SKM-1 treated with dmso at 0.1 percent for 144 hours (cell line): ENCODE data around the gene CALHM5.
A peak's percentile ranks its signal among the peaks of the same experiment; 100 is the strongest.

Experiments used
- DNase-seq: peaks from one replicate; lab custom pipeline; 2025; ENCODE audit not compliant: unreplicated experiment; lab: John Stamatoyannopoulos, UW

Gene CALHM5

DNA sequence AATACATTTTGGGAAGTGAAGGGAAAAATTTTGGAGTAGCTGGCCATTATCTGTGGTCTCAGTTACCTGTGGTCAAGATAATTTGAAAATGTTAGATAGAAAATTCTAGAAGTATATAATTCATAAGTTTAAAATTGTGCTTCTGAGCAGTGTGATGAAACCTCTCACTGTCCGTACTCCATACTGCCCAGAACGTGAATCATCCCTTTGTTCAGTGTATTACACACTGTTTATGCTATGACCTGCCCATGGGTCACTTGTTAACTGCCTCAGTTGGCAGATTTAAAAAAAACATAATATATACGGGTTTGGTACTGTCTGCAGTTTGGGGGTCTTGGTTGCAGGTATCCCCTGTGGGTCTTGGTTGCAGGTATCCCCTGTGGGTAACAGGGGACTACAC is 4.1 kb upstream of the CALHM5 start:
- no peak for DNase-seq

DNA sequence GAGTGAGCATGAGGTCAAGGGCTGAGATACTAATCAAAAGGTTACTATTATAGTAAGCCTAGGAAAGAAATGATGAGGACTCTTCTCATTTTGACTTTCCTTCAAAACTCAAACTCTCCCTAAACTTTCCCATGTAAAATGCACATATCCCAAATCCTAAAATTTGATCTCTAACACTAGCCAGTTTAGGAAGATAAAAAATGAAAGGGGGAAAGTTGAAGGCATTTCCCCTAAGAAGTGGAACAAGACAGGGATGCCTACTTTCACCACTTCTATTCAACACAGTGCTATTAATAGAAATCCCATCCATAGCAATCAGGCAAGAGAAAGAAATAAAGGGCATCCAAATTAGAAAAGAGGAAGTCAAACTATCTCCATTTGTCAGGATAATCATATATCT is 2.9 kb upstream of the CALHM5 start:
- no peak for DNase-seq

- DNase-seq: no peak
These were observed 696 bp downstream of the CALHM5 start for GRCh38 chr6:116512111-116512559.

DNA sequence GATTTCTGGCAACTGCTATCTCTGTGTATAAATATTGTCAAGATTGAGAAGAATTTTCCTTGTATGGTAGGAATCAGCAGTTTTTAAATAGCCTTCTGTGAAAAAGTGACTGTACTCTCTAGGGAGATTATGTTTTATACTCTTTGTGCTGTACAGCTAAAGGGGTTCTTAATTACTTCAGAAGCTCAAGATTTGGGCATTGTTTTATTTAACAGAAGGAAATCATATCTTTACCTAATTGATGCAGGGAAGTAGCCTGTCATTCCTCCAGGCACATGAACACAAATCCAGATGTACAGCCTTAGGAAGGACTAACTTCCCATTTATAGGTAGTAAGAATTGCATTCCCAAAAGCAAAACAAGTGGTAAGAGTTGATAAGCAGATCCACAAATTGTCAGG is 1.3 kb downstream of the CALHM5 start:
- no peak for DNase-seq

DNA sequence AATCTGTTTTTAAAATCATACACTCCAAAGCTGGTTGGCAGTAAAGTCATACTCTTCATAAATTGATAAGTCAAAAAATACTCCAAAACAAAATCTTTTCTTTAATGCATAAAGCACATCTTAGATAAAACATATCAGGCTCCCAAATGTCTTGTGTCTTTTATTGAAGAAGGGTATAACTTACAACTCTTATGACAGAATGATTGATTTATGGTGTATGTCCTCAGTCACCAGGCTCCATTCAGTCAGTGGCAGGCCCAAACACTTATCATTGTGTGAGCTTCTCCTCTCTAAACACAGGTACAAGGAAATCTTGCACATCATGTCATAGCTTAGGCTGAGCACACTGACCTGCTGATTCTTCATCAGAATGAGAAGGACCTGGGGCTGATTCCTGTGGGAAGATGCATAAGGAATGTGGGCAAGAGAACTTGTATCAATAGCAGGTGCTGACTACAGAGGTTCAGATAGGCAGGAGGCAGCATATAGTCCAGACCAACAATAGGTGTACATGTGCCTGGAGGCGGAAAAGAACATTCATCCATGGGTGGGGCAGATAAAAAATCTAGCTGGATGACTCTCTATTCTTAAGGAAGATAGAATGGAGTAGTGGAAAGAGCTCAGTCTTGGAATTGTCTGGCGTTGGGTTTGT is 1.9 kb downstream of the CALHM5 start:
- DNase-seq: no peak

DNA sequence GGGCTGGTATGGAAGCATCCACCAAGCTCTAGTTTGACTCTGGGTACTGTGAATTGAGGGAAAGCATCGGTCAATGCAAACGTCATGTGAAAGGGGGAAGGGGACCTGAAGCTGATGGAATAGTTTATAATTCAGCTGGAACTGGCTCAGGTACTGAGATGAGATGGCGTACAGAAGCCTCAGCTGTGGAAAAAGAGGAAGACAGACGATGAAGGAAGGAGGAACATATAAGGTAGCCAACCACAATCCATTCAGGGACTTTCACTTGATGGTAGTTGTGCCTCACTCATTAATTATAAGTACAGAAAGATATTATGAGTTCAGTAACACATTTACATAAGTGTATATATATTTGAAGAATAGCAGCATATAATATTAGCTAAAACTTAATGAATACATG is 2.7 kb downstream of the CALHM5 start:
- DNase-seq: peak; percentile 43

DNA sequence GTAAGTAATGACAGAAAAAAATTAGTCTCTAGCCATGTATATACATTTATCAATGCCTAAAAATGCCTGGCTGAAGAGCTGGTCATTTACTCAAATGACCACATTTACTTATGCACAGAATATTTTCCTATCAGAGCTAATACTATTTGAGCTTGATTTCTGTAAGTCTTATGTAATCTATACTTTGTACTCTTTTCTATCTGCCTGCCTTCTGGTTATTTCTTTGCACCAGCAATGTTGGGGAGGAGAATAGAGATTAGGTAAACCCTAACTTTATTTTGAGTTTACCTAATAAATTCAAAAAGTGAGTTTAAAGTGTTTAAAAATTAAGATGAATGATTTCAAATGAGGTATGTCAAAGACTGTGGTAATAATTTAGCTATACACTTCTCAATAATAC is 3.7 kb downstream of the CALHM5 start:
- DNase-seq: no peak

GRCh38 chr6:116518621-116519368 is 7.4 kb downstream of the CALHM5 start:
- no peak for DNase-seq

DNA sequence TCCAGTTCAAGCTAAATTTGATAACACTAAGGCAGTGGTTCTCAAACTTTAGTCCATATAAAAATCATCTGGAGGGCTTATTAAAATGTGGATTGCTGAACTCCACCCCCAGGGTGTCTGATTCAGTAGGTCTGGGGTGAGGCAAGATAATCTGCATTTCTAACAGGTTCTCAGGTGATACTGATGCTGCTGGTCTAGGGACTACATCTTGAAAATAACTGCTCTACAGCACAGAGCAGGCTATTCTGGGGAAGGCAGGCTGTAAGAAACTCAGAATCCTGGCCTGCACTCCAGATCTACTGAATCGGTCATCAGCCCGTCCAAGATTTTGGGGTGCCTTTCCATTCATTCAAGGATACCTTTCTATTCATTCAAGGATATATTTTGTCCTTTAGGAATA is 11.5 kb downstream of the CALHM5 start:
- no peak for DNase-seq

- DNase-seq: no peak
These were observed 12.8 kb downstream of the CALHM5 start for GRCh38 chr6:116524236-116524635.

- DNase-seq: no peak
These were observed 16.7 kb downstream of the CALHM5 start for GRCh38 chr6:116528133-116528532.

GRCh38 chr6:116528780-116529179 is 17.3 kb downstream of the CALHM5 start:
- DNase-seq: no peak

DNA sequence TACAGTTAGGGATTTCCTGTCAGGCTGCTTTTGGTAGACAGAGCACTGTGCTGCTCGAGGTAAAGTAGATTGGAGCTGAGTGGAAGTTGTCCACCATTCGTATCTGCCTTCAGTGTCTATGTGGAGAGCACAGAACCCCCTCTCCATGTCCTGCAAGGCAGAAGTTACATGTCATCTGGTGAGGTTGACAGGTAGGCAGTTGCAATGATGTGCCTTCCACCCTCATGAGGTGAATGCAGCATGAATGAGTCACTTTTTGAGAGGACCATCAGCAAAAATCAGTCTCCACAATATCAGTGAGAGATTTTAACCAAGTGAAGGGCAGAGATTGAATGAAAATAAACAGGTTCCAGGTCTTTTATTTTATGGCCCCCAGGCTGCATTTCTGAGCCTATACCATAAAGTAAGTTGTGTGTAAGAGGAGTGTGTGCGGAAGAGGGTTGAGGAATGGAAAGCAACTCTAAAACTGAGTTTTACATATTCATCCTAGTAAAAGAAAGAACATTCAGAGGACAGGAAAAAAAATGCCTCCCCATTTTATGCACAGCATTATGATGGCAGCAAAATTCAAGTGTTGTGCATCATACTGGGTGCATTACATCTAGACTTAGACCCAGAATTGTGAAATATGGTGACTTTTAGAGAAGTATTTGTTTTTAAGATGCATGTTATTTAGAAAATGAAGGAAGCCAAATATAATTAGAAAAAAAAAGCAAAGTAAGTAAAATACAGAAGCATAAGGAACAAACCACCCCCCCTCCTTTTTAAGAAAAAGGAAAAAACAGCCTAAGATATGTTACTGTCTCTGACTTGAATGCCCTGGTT is 18.2 kb downstream of the CALHM5 start:
- no peak for DNase-seq

DNA sequence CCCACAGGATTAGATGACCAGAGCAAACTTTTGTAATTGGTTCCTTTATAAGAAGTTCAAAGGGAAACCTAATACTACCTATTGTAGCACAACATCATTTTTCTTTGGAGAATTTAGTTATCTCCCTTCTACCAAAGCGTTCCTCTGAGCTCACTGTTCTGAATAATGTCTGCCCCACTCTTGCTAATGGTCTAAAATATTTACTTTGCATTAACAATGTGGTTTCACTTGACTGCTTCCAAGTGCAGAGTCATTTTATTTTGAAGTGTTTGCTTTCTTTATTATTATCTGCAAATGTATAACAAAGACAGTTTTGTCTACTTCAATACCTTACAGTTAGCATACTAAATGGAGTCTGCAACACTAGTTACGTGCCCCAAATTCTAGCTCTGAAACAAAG is 19.0 kb downstream of the CALHM5 start:
- DNase-seq: no peak

- peak; percentile 79 for DNase-seq
These were observed 20.5 kb downstream of the CALHM5 start for GRCh38 chr6:116531675-116532570.

- DNase-seq: no peak
These were observed 22.0 kb downstream of the CALHM5 start for GRCh38 chr6:116533233-116533957.

DNA sequence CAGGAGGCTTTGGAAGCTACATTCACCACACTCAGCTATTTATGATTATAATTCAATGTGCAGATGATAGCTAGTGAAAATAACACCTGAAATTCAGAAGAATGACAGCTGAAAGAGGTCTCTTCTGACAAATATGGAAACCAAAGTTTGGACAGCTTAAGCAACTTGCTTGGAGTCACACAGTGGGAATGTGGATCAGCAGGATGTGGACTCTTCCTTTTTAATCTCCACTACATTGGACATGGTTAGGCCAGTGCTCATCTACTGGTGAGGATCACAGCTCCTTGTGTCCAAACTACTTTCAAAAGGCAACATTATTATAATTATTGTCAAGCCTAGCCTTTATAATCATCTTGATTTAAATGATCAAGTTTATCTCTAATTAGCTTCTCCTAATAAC is 23.7 kb downstream of the CALHM5 start:
- no peak for DNase-seq

DNA sequence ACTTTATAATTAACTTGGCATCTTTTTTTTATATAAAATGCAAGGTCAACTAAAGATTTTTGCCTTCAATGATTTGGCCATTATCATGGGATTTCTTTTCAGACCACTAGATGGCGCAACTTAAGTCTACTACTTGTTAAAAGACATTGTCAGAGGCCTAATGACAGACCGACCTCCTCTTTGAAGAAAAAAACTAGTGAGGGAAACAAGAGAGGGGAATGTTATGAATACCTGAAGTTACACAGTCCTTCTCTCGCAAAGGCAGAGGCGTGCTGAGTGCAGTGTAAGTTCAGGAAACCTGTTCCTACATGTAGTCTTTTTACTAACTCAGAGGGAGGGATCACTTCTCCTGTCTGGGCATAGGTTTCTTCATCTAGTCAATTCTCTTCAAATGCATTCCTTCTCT is 24.8 kb downstream of the CALHM5 start:
- peak; percentile 62 for DNase-seq

DNA sequence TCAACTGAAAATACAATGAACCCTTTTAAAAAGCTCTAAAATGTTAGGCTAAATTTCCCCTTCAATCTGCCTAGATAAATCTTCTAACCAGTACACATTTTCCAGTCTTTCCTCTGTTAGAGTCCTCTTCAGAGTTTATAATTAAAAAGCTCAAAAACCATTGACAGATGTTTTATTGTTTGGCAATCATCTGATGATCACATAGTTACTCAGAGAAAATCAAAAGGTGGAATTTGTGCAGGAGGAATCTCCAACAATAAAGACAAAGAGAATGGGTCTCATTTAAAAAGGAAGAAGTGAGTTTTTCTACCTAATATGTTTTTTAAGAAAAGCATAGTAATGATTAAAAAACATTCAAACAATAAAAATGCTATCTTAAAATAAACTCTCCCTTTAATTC is 31.0 kb downstream of the CALHM5 start:
- DNase-seq: no peak

DNA sequence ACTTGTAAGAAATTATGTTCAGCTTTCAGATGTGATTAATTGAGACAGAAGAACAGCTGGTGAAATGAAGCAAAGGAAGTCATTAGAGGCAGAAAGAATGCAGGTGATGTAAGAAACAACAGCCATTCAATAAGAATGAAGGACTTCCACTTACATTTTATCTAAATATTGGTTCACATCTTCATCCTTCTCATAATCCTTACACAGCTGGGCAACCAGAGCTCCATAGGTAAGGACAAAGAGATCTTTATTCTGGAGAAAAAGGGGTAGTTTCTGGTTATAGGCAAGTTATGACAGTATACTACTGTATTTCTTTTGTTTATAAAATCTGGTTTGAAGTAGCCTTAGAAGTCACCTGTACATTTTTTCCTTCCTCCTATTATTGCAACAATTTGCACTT is 31.7 kb downstream of the CALHM5 start:
- DNase-seq: no peak
